ENCODE results near the gene LAMA1.

The LAMA1 gene

DNA sequence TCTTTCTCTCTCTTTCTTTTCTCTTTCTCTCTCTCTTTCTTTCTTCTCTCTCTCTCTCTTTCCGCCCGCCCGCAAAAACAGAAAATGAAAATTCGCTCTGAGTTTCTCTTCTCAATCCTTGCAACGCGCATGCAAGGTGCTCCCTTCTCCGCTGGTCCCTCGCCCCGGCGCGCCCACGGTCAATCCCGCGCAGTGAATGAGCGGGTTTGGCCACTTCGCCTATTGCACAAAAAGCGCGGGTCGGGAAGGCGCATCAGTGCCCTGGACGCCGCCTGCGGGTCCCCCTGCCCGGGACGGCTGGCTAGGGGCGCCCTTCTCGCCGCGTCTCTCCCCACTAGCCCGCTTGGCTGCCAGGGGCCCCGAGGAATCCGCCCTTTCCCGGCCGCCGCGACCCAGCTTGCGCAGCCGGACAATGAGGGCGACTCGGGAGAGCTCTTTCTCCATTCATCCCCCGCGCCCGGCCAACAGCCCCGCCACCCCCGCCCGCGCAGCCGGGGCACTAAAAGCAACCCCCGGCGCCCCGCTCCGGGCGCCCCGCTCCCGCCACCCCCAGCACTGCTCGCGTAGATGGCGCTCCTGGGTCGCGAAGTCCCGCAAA lies 706 bp downstream of the LAMA1 start:
- Histone ChIP-seq H3K27me3 (ENCODE audit: insufficient read depth, low read length, poor library complexity, severe bottlenecking) (no peaks in the 10 kb centered on the region), H3K79me2 (ENCODE audit: insufficient read depth, low read length) (no peaks in the 10 kb centered on the region), H3K9ac (ENCODE audit: low read depth, low read length, poor library complexity, severe bottlenecking) (no peak overlapping the region), H2AFZ (ENCODE audit: low read length) (no peak overlapping the region), H3K9me2 (replicated peaks; ENCODE audit: low read depth, low read length) (no peaks in the 10 kb centered on the region), H3K4me3 (ENCODE audit: low read length, poor library complexity, severe bottlenecking) (no peak overlapping the region), H3K4me1 (ENCODE audit: insufficient read depth, low read length, poor library complexity, severe bottlenecking) (no peaks in the 10 kb centered on the region), H3K36me3 (ENCODE audit: insufficient read depth, low read length) (no peaks in the 10 kb centered on the region), H3F3A (ENCODE audit: low read depth) (no peaks in the 10 kb centered on the region), H3K4me2 (ENCODE audit: low read depth, low read length, poor library complexity, severe bottlenecking) (no peak overlapping the region), H4K20me1 (ENCODE audit: insufficient read depth, low read length, poor library complexity, severe bottlenecking) (no peaks in the 10 kb centered on the region), H3K9me3 (ENCODE audit: insufficient read depth, low read depth, low read length) (no peaks in the 10 kb centered on the region; the same call in 1 of the 2 replicates)
- no peak for TF ChIP-seq CTCF (conservative IDR thresholded peaks at IDR 0.05; ENCODE audit: low read length)
- TF ChIP-seq EZH2phosphoT487 (IDR thresholded peaks at IDR 0.05; ENCODE audit: borderline replicate concordance), result no peak

DNA sequence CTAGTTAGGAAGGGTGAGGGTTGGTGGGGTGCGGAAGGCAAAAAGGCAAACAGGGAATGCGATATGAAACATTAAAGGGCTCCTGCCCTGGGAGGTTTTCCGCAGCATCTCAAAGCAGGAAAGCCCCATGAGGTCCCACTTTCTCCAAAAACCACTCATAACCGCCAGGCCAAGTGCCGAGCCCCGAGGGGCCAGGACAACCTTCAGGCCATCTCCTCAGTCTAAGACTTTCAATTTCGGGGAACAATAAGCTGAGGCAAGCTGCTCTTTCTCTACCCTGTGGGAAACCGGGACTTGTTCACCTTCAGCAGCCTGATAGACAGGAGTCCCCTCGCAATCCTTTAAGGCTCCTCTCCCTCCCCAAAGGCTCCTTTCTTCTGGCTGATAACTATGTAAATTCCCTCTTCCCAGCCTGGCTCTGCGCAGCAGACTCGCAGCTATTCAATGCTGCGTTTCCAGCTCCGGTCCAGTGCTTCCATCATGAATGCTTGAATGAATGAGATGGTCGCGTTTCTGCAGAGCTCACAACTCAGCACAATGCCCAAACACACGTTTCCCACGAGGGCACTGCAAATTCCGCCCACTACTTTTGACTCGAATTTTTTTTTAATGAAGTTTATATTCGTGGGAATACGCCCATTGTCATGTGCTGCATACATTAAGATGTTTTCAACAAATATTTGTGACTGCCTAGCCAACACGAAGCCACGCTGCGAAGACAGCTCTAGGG lies 1.4 kb downstream of the LAMA1 start:
- Histone ChIP-seq H3K9me3 (ENCODE audit: insufficient read depth, low read depth, low read length) (no peaks in the 10 kb centered on the region; the same call in 1 of the 2 replicates), H3K9me2 (replicated peaks; ENCODE audit: low read depth, low read length) (no peaks in the 10 kb centered on the region), H3K27me3 (ENCODE audit: insufficient read depth, low read length, poor library complexity, severe bottlenecking) (no peaks in the 10 kb centered on the region), H3K36me3 (ENCODE audit: insufficient read depth, low read length) (no peaks in the 10 kb centered on the region), H3K4me1 (ENCODE audit: insufficient read depth, low read length, poor library complexity, severe bottlenecking) (no peaks in the 10 kb centered on the region), H3K4me3 (ENCODE audit: low read length, poor library complexity, severe bottlenecking) (no peak overlapping the region), H3F3A (ENCODE audit: low read depth) (no peaks in the 10 kb centered on the region), H4K20me1 (ENCODE audit: insufficient read depth, low read length, poor library complexity, severe bottlenecking) (no peaks in the 10 kb centered on the region), H3K4me2 (ENCODE audit: low read depth, low read length, poor library complexity, severe bottlenecking) (no peak overlapping the region), H3K9ac (ENCODE audit: low read depth, low read length, poor library complexity, severe bottlenecking) (no peak overlapping the region), H3K79me2 (ENCODE audit: insufficient read depth, low read length) (no peaks in the 10 kb centered on the region), H2AFZ (ENCODE audit: low read length) (no peak overlapping the region)
- TF ChIP-seq EZH2phosphoT487 (IDR thresholded peaks at IDR 0.05; ENCODE audit: borderline replicate concordance) (no peak), CTCF (conservative IDR thresholded peaks at IDR 0.05; ENCODE audit: low read length) (no peak)

DNA sequence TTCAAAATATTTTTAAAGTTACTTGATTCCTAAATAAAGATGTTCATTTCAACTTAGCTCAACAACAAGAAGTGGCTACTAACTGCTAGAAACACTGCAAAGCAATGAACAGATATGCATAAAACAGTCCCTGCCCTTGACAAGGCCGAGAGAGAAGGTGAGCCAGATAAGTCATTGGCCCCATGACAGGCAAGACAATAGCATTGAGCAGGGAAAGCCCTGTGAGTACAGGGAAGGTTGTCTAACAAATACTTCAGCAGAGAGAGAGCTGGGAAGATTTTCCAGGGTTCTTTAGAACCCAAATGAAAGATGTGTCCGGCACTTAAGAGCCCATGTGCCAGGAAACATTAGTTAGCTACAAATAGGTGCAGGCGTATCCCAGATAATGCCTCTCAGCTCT lies 4.7 kb downstream of the LAMA1 start:
- Histone ChIP-seq H3K27me3 (ENCODE audit: insufficient read depth, low read length, poor library complexity, severe bottlenecking) (no peaks in the 10 kb centered on the region), H2AFZ (ENCODE audit: low read length) (no peak overlapping the region), H3K4me2 (ENCODE audit: low read depth, low read length, poor library complexity, severe bottlenecking) (no peak overlapping the region), H3K79me2 (ENCODE audit: insufficient read depth, low read length) (no peaks in the 10 kb centered on the region), H3F3A (ENCODE audit: low read depth) (no peaks in the 10 kb centered on the region), H3K4me1 (ENCODE audit: insufficient read depth, low read length, poor library complexity, severe bottlenecking) (no peaks in the 10 kb centered on the region), H4K20me1 (ENCODE audit: insufficient read depth, low read length, poor library complexity, severe bottlenecking) (no peaks in the 10 kb centered on the region), H3K4me3 (ENCODE audit: low read length, poor library complexity, severe bottlenecking) (no peak overlapping the region), H3K9me3 (ENCODE audit: insufficient read depth, low read depth, low read length) (no peaks in the 10 kb centered on the region; the same call in 1 of the 2 replicates), H3K9ac (ENCODE audit: low read depth, low read length, poor library complexity, severe bottlenecking) (no peak overlapping the region), H3K36me3 (ENCODE audit: insufficient read depth, low read length) (no peaks in the 10 kb centered on the region), H3K9me2 (replicated peaks; ENCODE audit: low read depth, low read length) (no peaks in the 10 kb centered on the region)
- no peak for TF ChIP-seq CTCF (conservative IDR thresholded peaks at IDR 0.05; ENCODE audit: low read length)
- TF ChIP-seq EZH2phosphoT487 (IDR thresholded peaks at IDR 0.05; ENCODE audit: borderline replicate concordance), result no peak

All from Loucy (cell line).